ENCODE data around the gene USP5. TPM values are rescaled to one million over a fixed set of nuclear protein-coding genes. Genes with fewer than 3 reads are reported as not detected.

The USP5 gene
- total RNA-seq, 1 experiment from 2014 or later = 158 TPM

GRCh38 chr12:6827982-6828780 is 23.8 kb upstream of the USP5 start, which contains the start of gene P3H3:
Gene P3H3, plus strand, starts transcription at chr12:6828407. Its CDS starts 34 bp downstream, at chr12:6828441.
- Mint-ChIP-seq H3K36me3 (peaks cover 23% of the 10 kb centered on the region), H3K4me3 (peak within 1 kb of the TSS; percentile 99), H3K27ac (peak within 1 kb of the TSS; percentile 97), H3K27me3 (ENCODE audit: low read depth) (peaks cover 32% of the 10 kb centered on the region), H3K9me3 (no peaks in the 10 kb centered on the region), H3K4me1 (peaks cover 44% of the 10 kb centered on the region)
- TF ChIP-seq FOXP4 (CRISPR knock-in tag; IDR thresholded peaks at IDR 0.05) (0 out of 2 replicates have a peak, but pooled peaks have one; percentile 45), FOXK1 (CRISPR knock-in tag; IDR thresholded peaks at IDR 0.05) (no peak), TP53 (CRISPR knock-in tag; IDR thresholded peaks at IDR 0.05) (peak; percentile 51; the same call in 1 of the 2 replicates)
- no peak for ATAC-seq
- DNase-seq (ENCODE audit: low spot score) = peak; percentile 53
- ChIA-PET POLR2A (interaction anchor here (0.6 to 1.9 kb wide), 7 partner anchors 45 to 378 kb away, joined by 3 to 7 read pairs (median 4); partner anchors contain the start of genes MLF2, PTMS and SPSB2), CTCF (interaction anchor here (1.0 to 8.9 kb wide), 8 partner anchors 12 to 139 kb away, joined by 3 to 110 read pairs (median 6); partner anchors contain the start of genes GNB3, LAG3, MLF2 and PTMS)

GRCh38 chr12:6828781-6829535 is 23.0 kb upstream of the USP5 start:
- POLR2A ChIA-PET = interaction anchor here (0.6 to 1.9 kb wide), 6 partner anchors 18 to 378 kb away, joined by 3 to 7 read pairs (median 3); partner anchors contain the start of genes CDCA3 and PTMS
- peak; percentile 40 for ATAC-seq
- Mint-ChIP-seq H3K27ac (peak overlapping the region; percentile 94), H3K4me1 (peaks cover 41% of the 10 kb centered on the region), H3K9me3 (no peaks in the 10 kb centered on the region), H3K4me3 (peak overlapping the region; percentile 99), H3K36me3 (peaks cover 31% of the 10 kb centered on the region), H3K27me3 (ENCODE audit: low read depth) (peaks cover 25% of the 10 kb centered on the region)
- peak; percentile 72 for DNase-seq (ENCODE audit: low spot score)
- CTCF ChIA-PET = interaction anchor here (0.5 to 8.9 kb wide), 8 partner anchors 23 to 203 kb away, joined by 3 to 110 read pairs (median 4); partner anchors contain the start of genes COPS7A, LAG3, MLF2 and PTMS
- TF ChIP-seq CREM (CRISPR knock-in tag; IDR thresholded peaks at IDR 0.05) (peak; percentile 50; the same call in 1 of the 2 replicates), NFYB (CRISPR knock-in tag; conservative IDR thresholded peaks at IDR 0.05; ENCODE audit: low read depth) (peak; percentile 21), ZNF532 (CRISPR knock-in tag; IDR thresholded peaks at IDR 0.05; ENCODE audit: borderline replicate concordance) (no peak), TEAD1 (CRISPR knock-in tag; IDR thresholded peaks at IDR 0.05) (no peak), ATF2 (CRISPR knock-in tag; IDR thresholded peaks at IDR 0.05; ENCODE audit: borderline replicate concordance, low read depth) (no peak), ZBTB43 (CRISPR knock-in tag; IDR thresholded peaks at IDR 0.05) (peak; percentile 50; the same call in 1 of the 2 replicates), HMGXB4 (CRISPR knock-in tag; IDR thresholded peaks at IDR 0.05) (peak; percentile 79), USF2 (CRISPR knock-in tag; IDR thresholded peaks at IDR 0.05) (no peak), IRF2 (CRISPR knock-in tag; IDR thresholded peaks at IDR 0.05; ENCODE audit: borderline replicate concordance, low read depth) (no peak), ELF4 (CRISPR knock-in tag; IDR thresholded peaks at IDR 0.05; ENCODE audit: low read depth) (no peak), FOXP1 (CRISPR knock-in tag; IDR thresholded peaks at IDR 0.05; ENCODE audit: borderline replicate concordance) (peak; percentile 7; the same call in 1 of the 2 replicates), NFE2L1 (CRISPR knock-in tag; IDR thresholded peaks at IDR 0.05) (peak; percentile 84), PRRX2 (CRISPR knock-in tag; IDR thresholded peaks at IDR 0.05) (no peak), GABPB1 (CRISPR knock-in tag; IDR thresholded peaks at IDR 0.05) (0 out of 2 replicates have a peak, but pooled peaks have one; percentile 18), RORB (CRISPR knock-in tag; IDR thresholded peaks at IDR 0.05) (no peak)

Data from WTC11 (cell line).